Fibroblast of the aortic adventitia (primary cell): ENCODE measurements around the gene NLK. TPM values are rescaled to one million over a fixed set of nuclear protein-coding genes. Genes with fewer than 3 reads are reported as not detected.
"Not testable (repeated sequence)": the region's sequence is repeated elsewhere in the genome, so short reads cannot be mapped to it uniquely, and the experiment has no call there.

Experiments
- DNase-seq: peaks from one replicate; pipeline ENCODE4 v3.0.0-alpha.2; 2010; ENCODE audit warnings: low read depth
- H3K4me3 ChIP-seq: 2 replicates; pipeline ENCODE4 v1.5.1; 2011; ENCODE audit warnings: low read depth, mild to moderate bottlenecking, control low read depth, low read length, moderate library complexity
- small RNA-seq: library from RNA; depleted of rRNA; stranded (forward); fragments of <200 nt; gene quantifications from one replicate; pipeline ENCODE3, GENCODE V24; 2012
- total RNA-seq: library from RNA; depleted of rRNA; stranded (reverse); fragments of >200 nt; gene quantifications from 2 replicates; pipeline ENCODE4 v1.2.3, GENCODE V29; 2012; ENCODE audit warnings: low replicate concordance
- TF ChIP-seq, protein P1 (sequence below): IDR thresholded peaks from 2 replicates; pipeline ENCODE4 v1.5.1; 2011; ENCODE audit warnings: mild to moderate bottlenecking, low read length, control low read depth, inconsistent platforms; ENCODE audit not compliant: insufficient read depth

NLK gene
- total RNA-seq, 1 donor, result 12.2 TPM

DNA sequence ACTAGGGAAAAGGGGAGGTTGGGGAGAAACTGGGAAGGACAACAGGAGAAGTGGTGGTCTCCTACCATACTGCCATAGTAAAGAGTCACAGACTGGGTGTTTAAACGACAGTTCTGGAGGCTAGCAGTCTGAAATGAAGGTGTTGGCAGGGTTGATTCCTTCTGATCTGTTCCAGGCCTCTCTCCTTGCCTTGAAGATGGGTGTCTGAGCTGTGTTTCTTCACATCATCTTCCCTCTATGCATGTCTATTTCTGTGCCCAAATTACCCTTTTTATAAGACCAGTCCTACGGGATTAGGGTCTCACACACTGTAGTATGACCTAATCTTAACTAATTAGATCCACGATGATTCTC, 196.8 kb downstream of the NLK start:
- DNase-seq, result no peak
- TF ChIP-seq, protein P1, sequence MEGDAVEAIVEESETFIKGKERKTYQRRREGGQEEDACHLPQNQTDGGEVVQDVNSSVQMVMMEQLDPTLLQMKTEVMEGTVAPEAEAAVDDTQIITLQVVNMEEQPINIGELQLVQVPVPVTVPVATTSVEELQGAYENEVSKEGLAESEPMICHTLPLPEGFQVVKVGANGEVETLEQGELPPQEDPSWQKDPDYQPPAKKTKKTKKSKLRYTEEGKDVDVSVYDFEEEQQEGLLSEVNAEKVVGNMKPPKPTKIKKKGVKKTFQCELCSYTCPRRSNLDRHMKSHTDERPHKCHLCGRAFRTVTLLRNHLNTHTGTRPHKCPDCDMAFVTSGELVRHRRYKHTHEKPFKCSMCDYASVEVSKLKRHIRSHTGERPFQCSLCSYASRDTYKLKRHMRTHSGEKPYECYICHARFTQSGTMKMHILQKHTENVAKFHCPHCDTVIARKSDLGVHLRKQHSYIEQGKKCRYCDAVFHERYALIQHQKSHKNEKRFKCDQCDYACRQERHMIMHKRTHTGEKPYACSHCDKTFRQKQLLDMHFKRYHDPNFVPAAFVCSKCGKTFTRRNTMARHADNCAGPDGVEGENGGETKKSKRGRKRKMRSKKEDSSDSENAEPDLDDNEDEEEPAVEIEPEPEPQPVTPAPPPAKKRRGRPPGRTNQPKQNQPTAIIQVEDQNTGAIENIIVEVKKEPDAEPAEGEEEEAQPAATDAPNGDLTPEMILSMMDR, result no peak
- no peak overlapping the region for H3K4me3 ChIP-seq

DNA sequence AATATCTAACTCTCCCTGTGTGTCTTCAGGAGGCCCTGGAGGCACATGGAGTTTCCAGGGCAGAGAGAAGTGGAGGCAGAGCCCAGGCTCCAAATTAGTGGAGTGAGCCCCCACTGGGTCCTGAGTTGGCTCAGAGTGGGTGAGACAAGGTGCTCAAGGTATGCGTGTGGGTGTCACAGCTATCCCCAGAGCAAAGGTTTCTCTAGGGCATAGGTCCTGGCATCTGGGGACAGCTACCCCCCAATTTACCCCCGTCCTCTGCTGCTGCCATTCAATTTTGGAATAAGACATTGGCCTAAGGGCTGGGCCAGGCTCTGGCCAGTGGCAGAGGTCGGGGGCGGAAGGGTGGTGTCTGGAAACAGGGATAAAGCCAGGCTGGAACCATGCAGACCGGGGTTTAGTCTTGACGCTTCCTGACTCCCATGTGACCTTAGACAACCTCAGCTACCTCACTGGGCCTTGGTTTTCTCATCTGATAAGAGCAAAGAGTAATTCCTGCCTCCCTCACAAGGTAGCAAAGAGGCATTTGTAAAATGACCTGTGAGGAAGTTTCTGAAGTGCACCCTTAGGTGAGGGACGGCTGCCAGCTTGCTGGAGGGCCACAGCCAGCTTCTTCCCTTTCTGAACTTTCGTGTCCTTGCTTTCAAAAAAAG, 198.3 kb downstream of the NLK start:
- TF ChIP-seq, protein P1, result no peak
- H3K4me3 ChIP-seq, result no peak overlapping the region

DNA sequence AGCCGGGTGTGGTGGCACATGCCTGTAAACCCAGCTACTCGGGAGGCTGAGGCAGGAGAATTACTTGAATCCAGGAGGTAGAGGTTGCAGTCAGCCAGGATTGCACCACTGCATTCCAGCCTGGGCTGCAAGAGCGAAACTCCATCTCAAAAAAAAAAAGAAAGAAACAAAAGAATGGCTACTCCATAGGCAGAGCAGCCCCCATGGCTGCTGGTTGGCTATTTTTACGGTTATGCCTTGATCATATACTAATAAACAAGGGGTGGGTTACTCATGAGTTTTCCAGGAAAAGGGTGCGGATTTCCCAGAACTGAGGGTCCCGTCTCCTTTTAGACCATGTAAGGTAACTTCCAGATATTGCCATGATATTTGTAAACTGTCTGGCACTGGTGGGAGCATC, 200.3 kb downstream of the NLK start:
- TF ChIP-seq, protein P1, result no peak
- no peak overlapping the region for H3K4me3 ChIP-seq
- DNase-seq, result no peak

More for the DNA sequence above, 198.3 kb downstream of the NLK start:
- no peak for DNase-seq

DNA sequence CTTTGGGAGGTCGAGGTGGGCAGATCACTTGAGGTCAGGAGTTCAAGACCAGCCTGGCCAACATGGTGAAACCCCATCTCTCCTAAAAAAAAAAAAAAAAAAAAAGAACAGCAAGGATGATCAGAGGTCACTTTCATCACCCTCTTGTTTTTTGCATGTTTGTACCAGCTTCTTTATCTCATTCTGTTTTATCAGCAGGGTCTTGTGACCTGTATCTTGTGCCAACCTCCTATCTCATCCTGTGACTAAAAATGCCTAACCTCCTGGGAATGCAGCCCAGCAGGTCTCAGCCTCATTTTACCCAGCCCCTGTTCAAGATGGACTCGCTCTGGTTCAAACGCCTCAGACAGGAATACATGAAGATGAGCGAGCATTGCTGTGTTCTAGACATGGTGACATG, 200.8 kb downstream of the NLK start:
- not testable (repeated sequence) for H3K4me3 ChIP-seq, DNase-seq

DNA sequence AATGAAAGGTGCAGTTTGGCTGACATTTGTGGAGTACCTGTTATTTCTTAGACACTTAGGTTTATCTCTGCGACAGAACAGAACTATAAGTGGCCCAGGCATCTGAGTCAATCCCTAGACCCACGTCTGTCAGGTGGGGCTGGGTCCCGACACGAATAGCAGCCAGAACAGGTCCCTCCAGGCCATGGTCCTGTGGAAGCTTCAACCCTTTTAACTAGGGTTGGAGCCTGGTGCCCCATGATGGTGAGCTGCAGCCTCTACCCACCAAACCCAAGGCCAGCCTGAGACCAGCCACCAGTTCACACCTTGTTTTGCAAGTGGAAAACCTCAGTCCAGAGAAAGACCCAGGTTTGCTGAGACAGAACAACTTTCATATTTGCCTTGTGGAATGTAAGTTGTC, 202.0 kb downstream of the NLK start:
- TF ChIP-seq, protein P1, result no peak
- no peak for DNase-seq
- H3K4me3 ChIP-seq, result no peak overlapping the region

Small RNA genes lying within 50 kb of the gene (small RNA-seq; reads per million reads assigned to genes)
- gene RF00006 (not detected), gene RF00156 (not detected), gene RF00601 (not detected), gene RPS29P22 (not detected)

Other genes starting within 250 kb of the NLK start
- 0.16 TPM in 1 of 2 replicates, not detected in the other for gene NOS2, start 242.1 kb upstream of the NLK start, total RNA-seq
- 8.2 and 9.7 TPM in 2 replicates for gene LYRM9, start 149.3 kb upstream of the NLK start, total RNA-seq